ENCODE data around the gene FGF13. TPM values are rescaled to one million over a fixed set of nuclear protein-coding genes. Genes with fewer than 3 reads are reported as not detected.

Gene FGF13
- total RNA-seq, 4 donors from 2014 or later = 0.30 to 5.1 (median 0.90) TPM

DNA sequence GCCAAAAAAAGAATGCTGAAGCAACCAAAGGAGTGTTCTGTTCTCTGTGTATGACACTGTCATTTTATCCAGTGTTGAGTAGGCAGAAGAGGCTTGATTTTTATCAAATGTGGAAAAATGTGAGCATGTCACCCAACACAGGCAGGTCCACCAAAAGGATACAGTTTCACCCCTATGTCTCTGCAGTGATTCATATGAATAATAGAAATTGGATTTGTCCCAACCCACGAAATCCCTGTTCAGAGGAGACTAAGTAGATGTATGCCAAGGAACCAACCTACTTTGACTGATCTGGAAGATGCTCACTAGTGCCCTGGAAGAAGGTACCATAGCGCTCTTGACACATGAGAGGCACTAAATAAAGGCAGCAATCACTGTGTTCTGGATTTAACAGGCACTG, 72.5 kb downstream of the FGF13 start:
- H3K4me3 ChIP-seq = no peak overlapping the region
- whole genome bisulfite sequencing, 2 donors = 50% methylated on average over 2 of the region's 2 CpGs
- no peaks in the 10 kb centered on the region for H3K27me3 ChIP-seq
- H3K27ac ChIP-seq = no peak overlapping the region
- DNase-seq = no peak
- no peaks in the 10 kb centered on the region for H3K9me3 ChIP-seq
- H3K4me1 ChIP-seq = no peaks in the 10 kb centered on the region
- intact Hi-C loops (cut with DNase I) = no loop called here
- TF ChIP-seq, protein P1, sequence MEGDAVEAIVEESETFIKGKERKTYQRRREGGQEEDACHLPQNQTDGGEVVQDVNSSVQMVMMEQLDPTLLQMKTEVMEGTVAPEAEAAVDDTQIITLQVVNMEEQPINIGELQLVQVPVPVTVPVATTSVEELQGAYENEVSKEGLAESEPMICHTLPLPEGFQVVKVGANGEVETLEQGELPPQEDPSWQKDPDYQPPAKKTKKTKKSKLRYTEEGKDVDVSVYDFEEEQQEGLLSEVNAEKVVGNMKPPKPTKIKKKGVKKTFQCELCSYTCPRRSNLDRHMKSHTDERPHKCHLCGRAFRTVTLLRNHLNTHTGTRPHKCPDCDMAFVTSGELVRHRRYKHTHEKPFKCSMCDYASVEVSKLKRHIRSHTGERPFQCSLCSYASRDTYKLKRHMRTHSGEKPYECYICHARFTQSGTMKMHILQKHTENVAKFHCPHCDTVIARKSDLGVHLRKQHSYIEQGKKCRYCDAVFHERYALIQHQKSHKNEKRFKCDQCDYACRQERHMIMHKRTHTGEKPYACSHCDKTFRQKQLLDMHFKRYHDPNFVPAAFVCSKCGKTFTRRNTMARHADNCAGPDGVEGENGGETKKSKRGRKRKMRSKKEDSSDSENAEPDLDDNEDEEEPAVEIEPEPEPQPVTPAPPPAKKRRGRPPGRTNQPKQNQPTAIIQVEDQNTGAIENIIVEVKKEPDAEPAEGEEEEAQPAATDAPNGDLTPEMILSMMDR (IDR thresholded peaks at IDR 0.05) = no peak
- no peak for TF ChIP-seq POLR2A (IDR thresholded peaks at IDR 0.05)
- no peaks in the 10 kb centered on the region for H3K36me3 ChIP-seq

Small RNA genes within 50 kb of the gene (small RNA-seq; reads per million reads assigned to genes)
- gene AL031386.1 = 0 reads per million in 4 donors
- gene MIR504 = 0 to 1.2 (median 0.22) reads per million in 4 donors

Data from esophagus squamous epithelium (tissue), 5 donors.